ENCODE measurements around the gene DDR1.
"Not testable (repeated sequence)": the region's sequence is repeated elsewhere in the genome, so short reads cannot be mapped to it uniquely, and the experiment has no call there.

The DDR1 gene

GRCh38 chr6:30894935-30895334 is 10.6 kb downstream of the DDR1 start:
- no peak for DNase-seq

- no peak for DNase-seq
Observed at GRCh38 chr6:30895343-30895742, 11.0 kb downstream of the DDR1 start.

- no peak for DNase-seq
Observed at GRCh38 chr6:30896541-30896940, 12.2 kb downstream of the DDR1 start.

- no peak for DNase-seq
Observed at GRCh38 chr6:30897882-30898281, 13.6 kb downstream of the DDR1 start.

GRCh38 chr6:30898750-30899360 is 14.5 kb downstream of the DDR1 start:
- no peak for DNase-seq

GRCh38 chr6:30900863-30901417 is 16.6 kb downstream of the DDR1 start:
- DNase-seq, result no peak

- no peak for DNase-seq
Observed at GRCh38 chr6:30901436-30901835, 17.1 kb downstream of the DDR1 start.

- not testable (repeated sequence) for DNase-seq
Observed at GRCh38 chr6:30902196-30902595, 17.9 kb downstream of the DDR1 start.

- no peak for DNase-seq
Observed at GRCh38 chr6:30902709-30903108, 18.4 kb downstream of the DDR1 start.

GRCh38 chr6:30903236-30903635 is 18.9 kb downstream of the DDR1 start:
- DNase-seq, result no peak

- not testable (repeated sequence) for DNase-seq
Observed at GRCh38 chr6:30907290-30907757, 23.0 kb downstream of the DDR1 start.

GRCh38 chr6:30907758-30908591 is 23.7 kb downstream of the DDR1 start, which contains the start of gene GTF2H4:
GTF2H4 (plus strand) TSS chr6:30908207.
- peak; percentile 99 to 100 for DNase-seq

- DNase-seq, result no peak
Observed at GRCh38 chr6:30908700-30909099, 24.4 kb downstream of the DDR1 start.

GRCh38 chr6:30910473-30910872 is 26.2 kb downstream of the DDR1 start:
- DNase-seq, result not testable (repeated sequence)

- DNase-seq, result no peak
Observed at GRCh38 chr6:30912746-30913520, 28.6 kb downstream of the DDR1 start.

GRCh38 chr6:30913721-30914075 is 29.4 kb downstream of the DDR1 start:
- no peak for DNase-seq

- peak; percentile 69 to 83 for DNase-seq
Observed at GRCh38 chr6:30914076-30914853, 29.9 kb downstream of the DDR1 start, which contains the start of gene VARS2. VARS2 (plus strand) TSS chr6:30914238; CDS start chr6:30914837, 599 bp downstream.

GRCh38 chr6:30914854-30915590 is 30.7 kb downstream of the DDR1 start:
- no peak for DNase-seq

GRCh38 chr6:30915591-30915946 is 31.2 kb downstream of the DDR1 start:
- peak; percentile 75 to 92 for DNase-seq

GRCh38 chr6:30917041-30917440 is 32.7 kb downstream of the DDR1 start:
- DNase-seq, result no peak

GRCh38 chr6:30917487-30917886 is 33.2 kb downstream of the DDR1 start:
- no peak for DNase-seq

- no peak for DNase-seq
Observed at GRCh38 chr6:30918670-30919069, 34.4 kb downstream of the DDR1 start.
